ENCODE data around the gene GPR37. TPM values are rescaled to one million over a fixed set of nuclear protein-coding genes. Genes with fewer than 3 reads are reported as not detected.
A peak's percentile ranks its signal among the peaks of the same experiment; 100 is the strongest.

Gene GPR37
- total and polyA plus RNA-seq, 2 donors (not counting 3 experiments of a cell fraction or from before 2014, with no cell fraction given) = 0.92 to 2.1 TPM

- peak; percentile 64 for DNase-seq (ENCODE audit: low read depth, low spot score)
- intact Hi-C loops (cut with micrococcal nuclease) = no loop called here
Observed at GRCh38 chr7:124723012-124723411, 42.6 kb downstream of the GPR37 start.

DNA sequence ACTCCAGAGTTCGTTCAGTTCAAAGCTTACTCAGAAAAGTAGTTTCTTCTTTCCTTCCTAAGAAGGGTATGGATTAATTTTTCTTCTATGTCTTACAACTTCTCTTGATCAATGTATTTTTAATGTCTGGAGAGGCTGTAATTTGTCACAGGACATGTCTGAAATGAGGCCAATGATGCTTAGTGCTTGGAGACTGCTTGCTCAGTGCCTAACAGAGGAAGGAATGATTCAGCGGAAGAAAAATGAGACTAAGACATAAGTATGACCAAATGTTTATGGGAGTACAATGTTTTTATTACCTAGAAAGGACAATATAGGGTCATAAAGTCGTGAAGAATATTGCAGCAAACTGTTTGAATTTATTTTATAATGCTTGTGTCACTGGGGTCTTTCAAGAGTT is 43.3 kb downstream of the GPR37 start:
- no peaks in the 10 kb centered on the region for H3K79me2 ChIP-seq (ENCODE audit: control insufficient read depth, insufficient read depth, low read length)
- H3K9me1 ChIP-seq (replicated peaks; ENCODE audit: control insufficient read depth, extremely low read depth, insufficient read depth, low read length) = no peaks in the 10 kb centered on the region
- no peaks in the 10 kb centered on the region for H3K9me3 ChIP-seq (replicated peaks; ENCODE audit: control insufficient read depth, insufficient read depth, low read length)
- H3K4me3 ChIP-seq (replicated peaks in 1 of 3; ENCODE audit: insufficient read depth in 1 of 3, low read depth in 1 of 3, low read length in 3 of 3) = no peak overlapping the region
- BruUV-seq (replicated peaks) = no TSS peak
- H3K27ac ChIP-seq (ENCODE audit: insufficient read depth, low read depth, low read length) = peak overlapping the region; percentile 62
- H2AFZ ChIP-seq (ENCODE audit: low read depth, low read length) = no peak overlapping the region
- peaks cover 10% of the 10 kb centered on the region for H3K4me1 ChIP-seq (ENCODE audit: control insufficient read depth, extremely low read depth, insufficient read depth, low read length)
- POLR2A ChIA-PET = no interaction called here
- peak; percentile 69 for DNase-seq (ENCODE audit: low read depth, low spot score)
- H3K9ac ChIP-seq (replicated peaks; ENCODE audit: extremely low read depth, insufficient read depth, low read length) = no peak overlapping the region
- no peaks in the 10 kb centered on the region for H3K27me3 ChIP-seq (ENCODE audit: control insufficient read depth in 2 of 2, insufficient read depth in 2 of 2, low read length in 2 of 2)
- dilution Hi-C loops (cut with MboI; ENCODE audit: extremely low pct_ligation_motif_present, low sequenced_read_pairs) (no loop called here), intact Hi-C loops (cut with micrococcal nuclease) (no loop called here)
- no peaks in the 10 kb centered on the region for H3K36me3 ChIP-seq (ENCODE audit: control insufficient read depth in 2 of 2, extremely low read depth in 1 of 2, insufficient read depth in 2 of 2, low read length in 2 of 2)
- peak; percentile 78 for FAIRE-seq
- TF ChIP-seq GATA2 (IDR thresholded peaks at IDR 0.05; ENCODE audit: insufficient read depth, insufficient read length, low read depth, low read length) (peak; percentile 20), FOS (IDR thresholded peaks at IDR 0.05; ENCODE audit: borderline replicate concordance, insufficient read depth, low read length) (peak; percentile 85), EZH2 (IDR thresholded peaks at IDR 0.05; ENCODE audit: borderline replicate concordance, low read depth, low read length, severe bottlenecking) (no peak)
- no peaks in the 10 kb centered on the region for H4K20me1 ChIP-seq (replicated peaks; ENCODE audit: control insufficient read depth, extremely low read depth, insufficient read depth, low read length)
- peak overlapping the region; percentile 65 for H3K4me2 ChIP-seq (ENCODE audit: insufficient read depth, low read length)
- CTCF ChIA-PET = no interaction called here

More at GRCh38 chr7:124723012-124723411, 42.6 kb downstream of the GPR37 start:
- no peaks in the 10 kb centered on the region for H3K9me1 ChIP-seq (replicated peaks; ENCODE audit: control insufficient read depth, extremely low read depth, insufficient read depth, low read length)
- H3K79me2 ChIP-seq (ENCODE audit: control insufficient read depth, insufficient read depth, low read length) = no peaks in the 10 kb centered on the region
- peaks cover 10% of the 10 kb centered on the region for H3K4me1 ChIP-seq (ENCODE audit: control insufficient read depth, extremely low read depth, insufficient read depth, low read length)
- peak; percentile 86 for FAIRE-seq
- no peaks in the 10 kb centered on the region for H3K27me3 ChIP-seq (ENCODE audit: control insufficient read depth in 2 of 2, insufficient read depth in 2 of 2, low read length in 2 of 2)
- dilution Hi-C loops (cut with MboI; ENCODE audit: extremely low pct_ligation_motif_present, low sequenced_read_pairs) = no loop called here
- POLR2A ChIA-PET = no interaction called here
- no peaks in the 10 kb centered on the region for H3K36me3 ChIP-seq (ENCODE audit: control insufficient read depth in 2 of 2, extremely low read depth in 1 of 2, insufficient read depth in 2 of 2, low read length in 2 of 2)
- CTCF ChIA-PET = no interaction called here
- H4K20me1 ChIP-seq (replicated peaks; ENCODE audit: control insufficient read depth, extremely low read depth, insufficient read depth, low read length) = no peaks in the 10 kb centered on the region
- peak; percentile 82 for TF ChIP-seq FOS (IDR thresholded peaks at IDR 0.05; ENCODE audit: borderline replicate concordance, insufficient read depth, low read length)
- TF ChIP-seq GATA2 (IDR thresholded peaks at IDR 0.05; ENCODE audit: insufficient read depth, insufficient read length, low read depth, low read length) = peak; percentile 72
- no peak for TF ChIP-seq EZH2 (IDR thresholded peaks at IDR 0.05; ENCODE audit: borderline replicate concordance, low read depth, low read length, severe bottlenecking)
- no peak overlapping the region for H3K4me3 ChIP-seq (replicated peaks in 1 of 3; ENCODE audit: insufficient read depth in 1 of 3, low read depth in 1 of 3, low read length in 3 of 3)
- H3K9me3 ChIP-seq (replicated peaks; ENCODE audit: control insufficient read depth, insufficient read depth, low read length) = no peaks in the 10 kb centered on the region
- peak overlapping the region; percentile 65 for H3K4me2 ChIP-seq (ENCODE audit: insufficient read depth, low read length)
- BruUV-seq (replicated peaks) = no TSS peak
- no peak overlapping the region for H2AFZ ChIP-seq (ENCODE audit: low read depth, low read length)
- peak overlapping the region; percentile 62 for H3K27ac ChIP-seq (ENCODE audit: insufficient read depth, low read depth, low read length)
- no peak overlapping the region for H3K9ac ChIP-seq (replicated peaks; ENCODE audit: extremely low read depth, insufficient read depth, low read length)

Measured in endothelial cell of umbilical vein (primary cell).